GM12878 (cell line): ENCODE data around the gene KRTAP10-5. TPM values are rescaled to one million over a fixed set of nuclear protein-coding genes. Genes with fewer than 3 reads are reported as not detected.

ENCODE experiments used
- ATAC-seq: fragments of 200-7000 bp; cut with Tn5 transposase; 3 replicates; pipeline ENCODE4 v1.9.1; 2020; ENCODE audit warnings: mild to moderate bottlenecking, moderate library complexity
- BruUV-seq: library from RNA; stranded (reverse); fragments of 400-500 nt; replicated peaks from 2 replicates; lab custom pipeline; 2021; lab: Mats Ljungman, UMichigan
- CTCF ChIA-PET: fragments of 300-600 bp; sonication (Branson Sonifier 250); formaldehyde crosslinking; extraction: SDS; loops from one replicate; lab custom pipeline; 2021; ENCODE audit warnings: inconsistent platforms; lab: Yijun Ruan, JAX
- POLR2A ChIA-PET: fragments of 350-600 bp; formaldehyde crosslinking; extraction: SDS; loops from one replicate; lab custom pipeline; 2021; ENCODE audit warnings: inconsistent platforms; lab: Charles Lee
- RAD21 ChIA-PET: fragments of 300-600 bp; sonication (Branson Sonifier 250); formaldehyde crosslinking; loops from one replicate; lab custom pipeline; 2023; ENCODE audit warnings: antibody characterized with exemption; ENCODE audit not compliant: unreplicated experiment; lab: Charles Lee
- SMC1A ChIA-PET: fragments of 300-600 bp; sonication (Branson Sonifier 250); formaldehyde crosslinking; loops from one replicate; lab custom pipeline; 2023; ENCODE audit not compliant: unreplicated experiment, uncharacterized antibody; lab: Charles Lee
- DNase-seq: peaks from one replicate; pipeline ENCODE4 v3.0.0-alpha.2; 2011; ENCODE audit warnings: low read depth, low spot score
- FAIRE-seq: peaks from 3 replicates; lab custom pipeline; 2011; peaks lifted over from hg19 to GRCh38; lab: Jason Lieb, UNC
- H2AFZ ChIP-seq: 2 replicates; pipeline ENCODE4 v1.6.0; 2011; ENCODE audit warnings: low read depth, low read length, control low read depth; ENCODE audit not compliant: control insufficient read depth
- H3K27ac ChIP-seq: 2 replicates; pipeline ENCODE4 v1.5.1; 2011; ENCODE audit warnings: control low read depth; ENCODE audit not compliant: control insufficient read depth, insufficient read depth
- H3K27me3 ChIP-seq, 2 experiments: replicated peaks in 1 of 2; 2 replicates each; pipeline versions ENCODE4 v1.6.0 to v1.6.1; 2011; ENCODE audit warnings: low read length in 1 of 2; ENCODE audit not compliant: control insufficient read depth in 2 of 2, insufficient read depth in 2 of 2
- H3K36me3 ChIP-seq, 2 experiments: 2 replicates each; pipeline ENCODE4 v1.5.1; 2011; ENCODE audit warnings: low read length in 1 of 2; ENCODE audit not compliant: control insufficient read depth in 2 of 2, insufficient read depth in 2 of 2
- H3K4me1 ChIP-seq: 2 replicates; pipeline ENCODE4 v1.6.1; 2011; ENCODE audit warnings: mild to moderate bottlenecking, low read length, moderate library complexity, mixed read lengths; ENCODE audit not compliant: control insufficient read depth, insufficient read depth
- H3K4me2 ChIP-seq: 2 replicates; pipeline ENCODE4 v1.6.0; 2011; ENCODE audit warnings: control low read depth; ENCODE audit not compliant: control insufficient read depth, insufficient read depth
- H3K4me3 ChIP-seq: fragments of 200-600 bp; sonication (generic); 2 replicates; pipeline ENCODE4 v1.5.1; 2016
- H3K79me2 ChIP-seq: 2 replicates; pipeline ENCODE4 v1.6.0; 2011; ENCODE audit warnings: low read length; ENCODE audit not compliant: control insufficient read depth, insufficient read depth
- H3K9ac ChIP-seq: 2 replicates; pipeline ENCODE4 v1.8.0; 2011; ENCODE audit warnings: low read length, control low read depth, mixed read lengths; ENCODE audit not compliant: control insufficient read depth, insufficient read depth
- H3K9me3 ChIP-seq: replicated peaks from 3 replicates; pipeline ENCODE4 v1.5.1; 2011; ENCODE audit warnings: mild to moderate bottlenecking, low read length; ENCODE audit not compliant: control insufficient read depth, insufficient read depth
- H4K20me1 ChIP-seq: 2 replicates; pipeline ENCODE4 v1.6.0; 2011; ENCODE audit not compliant: control insufficient read depth, insufficient read depth
- ATF7 ChIP-seq: fragments of 450-650 bp; IDR thresholded peaks from 2 replicates; pipeline ENCODE4 v1.6.1; 2016; ENCODE audit warnings: low read depth, mild to moderate bottlenecking
- BHLHE40 ChIP-seq, 2 experiments: fragments of 450-650 bp in 1 of 2; IDR thresholded peaks; 2 replicates each; pipeline ENCODE4 v1.6.1; 2011 to 2017; ENCODE audit warnings: low read depth in 2 of 2, borderline replicate concordance in 1 of 2, improper control_type of control experiment in 1 of 2, low read length in 1 of 2, mild to moderate bottlenecking in 1 of 2
- CHD2 ChIP-seq: IDR thresholded peaks from 2 replicates; pipeline ENCODE4 v1.6.1; 2011; ENCODE audit warnings: low read depth, low read length, improper control_type of control experiment, borderline replicate concordance
- GATAD2B ChIP-seq: fragments of 450-650 bp; conservative IDR thresholded peaks from 2 replicates; pipeline ENCODE4 v1.6.1; 2017; ENCODE audit warnings: low read depth, mild to moderate bottlenecking, moderate library complexity
- HCFC1 ChIP-seq: fragments of 150-350 bp; IDR thresholded peaks from 2 replicates; pipeline ENCODE4 v1.6.1; 2014; ENCODE audit warnings: low read length
- KDM1A ChIP-seq: fragments of 200-600 bp; sonication (generic); IDR thresholded peaks from 2 replicates; pipeline ENCODE4 v1.6.1; 2016; ENCODE audit warnings: borderline replicate concordance
- MTA3 ChIP-seq: IDR thresholded peaks from 2 replicates; pipeline ENCODE4 v1.6.1; 2012; ENCODE audit warnings: low read length, inconsistent platforms, borderline replicate concordance
- NBN ChIP-seq: fragments of 450-650 bp; IDR thresholded peaks from 2 replicates; pipeline ENCODE4 v1.6.1; 2016
- NR2C1 ChIP-seq: fragments of 450-650 bp; IDR thresholded peaks from 2 replicates; pipeline ENCODE4 v1.6.1; 2017; ENCODE audit warnings: antibody characterized with exemption, mild to moderate bottlenecking, moderate library complexity
- NR2C2 ChIP-seq: IDR thresholded peaks from 2 replicates; pipeline ENCODE4 v1.6.1; 2011; ENCODE audit warnings: borderline replicate concordance, low read depth; ENCODE audit not compliant: control insufficient read depth, insufficient read length
- RUNX3 ChIP-seq: IDR thresholded peaks from 2 replicates; pipeline ENCODE4 v1.6.1; 2012; ENCODE audit warnings: low read length, inconsistent platforms
- SIN3A ChIP-seq: IDR thresholded peaks from 2 replicates; pipeline ENCODE4 v1.6.1; 2012; ENCODE audit warnings: low read depth, low read length, improper control_type of control experiment
- SMAD1 ChIP-seq: fragments of 450-650 bp; IDR thresholded peaks from 2 replicates; pipeline ENCODE4 v1.6.1; 2018; ENCODE audit warnings: mild to moderate bottlenecking, low read depth; ENCODE audit not compliant: partially characterized antibody
- SPI1 ChIP-seq: IDR thresholded peaks from 2 replicates; pipeline ENCODE4 v1.6.1; 2011; ENCODE audit warnings: low read depth, mild to moderate bottlenecking, low read length, moderate library complexity, borderline replicate concordance; ENCODE audit not compliant: insufficient read depth
- TAF1 ChIP-seq: IDR thresholded peaks from 2 replicates; pipeline ENCODE4 v1.6.1; 2011; ENCODE audit warnings: mild to moderate bottlenecking, low read depth, low read length, borderline replicate concordance
- ZBED1 ChIP-seq: IDR thresholded peaks from 2 replicates; pipeline ENCODE4 v1.6.1; 2016; ENCODE audit warnings: borderline replicate concordance
- ZNF622 ChIP-seq: fragments of 450-650 bp; IDR thresholded peaks from 2 replicates; pipeline ENCODE4 v1.6.1; 2017; ENCODE audit warnings: mild to moderate bottlenecking, inconsistent platforms
- WGBS: methylation state at CpG from one replicate; pipeline ENCODE4 v1.1.6; 2016; ENCODE audit warnings: low lambda C conversion rate; ENCODE audit not compliant: insufficient replicate concordance, insufficient coverage; ENCODE audit errors: missing lambda C conversion rate; 5-methylcytosine and 5-hydroxymethylcytosine counted together
- in situ Hi-C: fragments of 300-500 bp; cut with MboI; formaldehyde crosslinking; loops from 9 replicates; pipeline ENCODE4 v1.14.3; 2018; ENCODE audit warnings: mixed read lengths
- intact Hi-C: fragments of 100-400 bp; cut with micrococcal nuclease; formaldehyde crosslinking; loops from one replicate; pipeline ENCODE4 v1.14.2; 2022; ENCODE audit not compliant: unreplicated experiment
- polyA plus RNA-seq, 11 experiments: library from polyadenylated mRNA; depleted of rRNA in 4 of 11; unstranded in 6 of 11; stranded (reverse) in 5 of 11; fragments of >200 nt; fragmentation: Nextera tagmentation in 4 of 11; fragmentation: Illumina TruSeq in 1 of 11; extraction: Ambion mirVana in 4 of 11; extraction: Trizol in 1 of 11; gene quantifications; 1 replicate in 1 of 11; 2 replicates in 10 of 11; pipeline versions ENCODE4 v1.2.1 to v1.2.3, GENCODE V29; 2011 to 2016; ENCODE audit warnings: inconsistent platforms in 2 of 11, missing spikeins in 2 of 11, low read depth in 1 of 11
- total RNA-seq, 4 experiments: library from RNA; depleted of rRNA in 3 of 4; stranded (reverse); fragments of >200 nt in 3 of 4; fragmentation: Illumina TruSeq in 1 of 4; extraction: Trizol in 1 of 4; gene quantifications; 2 replicates each; pipeline versions ENCODE4 v1.2.1 to v1.2.3, GENCODE V29; 2013 to 2021
- TF ChIP-seq, protein P1 (sequence below): fragments of 450-650 bp; formaldehyde crosslinking; IDR thresholded peaks from 2 replicates; pipeline ENCODE4 v1.4.0; 2022; ENCODE audit warnings: mild to moderate bottlenecking, moderate library complexity
- TF ChIP-seq, protein P2 (sequence below): fragments of 450-650 bp; formaldehyde crosslinking; IDR thresholded peaks from 2 replicates; pipeline ENCODE4 v1.4.0; 2020; ENCODE audit warnings: mild to moderate bottlenecking, moderate library complexity

Gene KRTAP10-5
- total and polyA plus RNA-seq, 10 of the 15 experiments (the other 5 are each of a cell fraction or from before 2014, with no cell fraction given): not detected

DNA sequence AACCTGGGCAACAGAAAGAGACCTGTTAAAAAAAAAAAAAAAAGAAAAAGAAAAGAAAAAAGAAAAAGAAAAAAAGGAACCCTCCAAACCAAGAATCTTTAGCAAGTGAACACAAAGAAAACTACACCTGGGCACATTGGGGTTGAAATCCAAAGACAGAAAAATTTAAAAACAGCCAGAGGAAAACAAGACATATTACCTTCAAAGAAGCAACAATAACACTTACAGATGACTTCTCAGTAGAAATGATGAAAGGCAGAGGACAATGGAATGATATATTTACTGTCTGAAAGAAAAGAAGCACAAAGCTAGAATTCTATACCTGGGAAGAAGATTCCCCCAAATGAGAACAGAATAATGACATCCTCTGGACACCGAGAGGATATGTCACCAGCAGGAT is 37.7 kb downstream of the KRTAP10-5 start:
- in situ Hi-C loops: no loop called here
- SMC1A ChIA-PET: no interaction called here

More for the DNA sequence above, 37.7 kb downstream of the KRTAP10-5 start:
- BruUV-seq: no TSS peak
- no peaks in the 10 kb centered on the region for H4K20me1 ChIP-seq
- CTCF ChIA-PET: no interaction called here
- RAD21 ChIA-PET: no interaction called here
- no peaks in the 10 kb centered on the region for H3K79me2 ChIP-seq
- no peaks in the 10 kb centered on the region for H3K36me3 ChIP-seq
- TF ChIP-seq NR2C1 (no peak), ZNF622 (no peak), ZBED1 (no peak), SIN3A (no peak), ATF7 (no peak), RUNX3 (no peak), GATAD2B (no peak), KDM1A (no peak), TAF1 (no peak), MTA3 (no peak), BHLHE40 (IDR thresholded peaks at IDR 0.05; ENCODE audit: borderline replicate concordance in 1 of 2, low read depth in 2 of 2, low read length in 1 of 2) (no peak), HCFC1 (no peak), SPI1 (no peak), NBN (no peak), NR2C2 (no peak), CHD2 (no peak), SMAD1 (no peak)
- TF ChIP-seq, protein P1, sequence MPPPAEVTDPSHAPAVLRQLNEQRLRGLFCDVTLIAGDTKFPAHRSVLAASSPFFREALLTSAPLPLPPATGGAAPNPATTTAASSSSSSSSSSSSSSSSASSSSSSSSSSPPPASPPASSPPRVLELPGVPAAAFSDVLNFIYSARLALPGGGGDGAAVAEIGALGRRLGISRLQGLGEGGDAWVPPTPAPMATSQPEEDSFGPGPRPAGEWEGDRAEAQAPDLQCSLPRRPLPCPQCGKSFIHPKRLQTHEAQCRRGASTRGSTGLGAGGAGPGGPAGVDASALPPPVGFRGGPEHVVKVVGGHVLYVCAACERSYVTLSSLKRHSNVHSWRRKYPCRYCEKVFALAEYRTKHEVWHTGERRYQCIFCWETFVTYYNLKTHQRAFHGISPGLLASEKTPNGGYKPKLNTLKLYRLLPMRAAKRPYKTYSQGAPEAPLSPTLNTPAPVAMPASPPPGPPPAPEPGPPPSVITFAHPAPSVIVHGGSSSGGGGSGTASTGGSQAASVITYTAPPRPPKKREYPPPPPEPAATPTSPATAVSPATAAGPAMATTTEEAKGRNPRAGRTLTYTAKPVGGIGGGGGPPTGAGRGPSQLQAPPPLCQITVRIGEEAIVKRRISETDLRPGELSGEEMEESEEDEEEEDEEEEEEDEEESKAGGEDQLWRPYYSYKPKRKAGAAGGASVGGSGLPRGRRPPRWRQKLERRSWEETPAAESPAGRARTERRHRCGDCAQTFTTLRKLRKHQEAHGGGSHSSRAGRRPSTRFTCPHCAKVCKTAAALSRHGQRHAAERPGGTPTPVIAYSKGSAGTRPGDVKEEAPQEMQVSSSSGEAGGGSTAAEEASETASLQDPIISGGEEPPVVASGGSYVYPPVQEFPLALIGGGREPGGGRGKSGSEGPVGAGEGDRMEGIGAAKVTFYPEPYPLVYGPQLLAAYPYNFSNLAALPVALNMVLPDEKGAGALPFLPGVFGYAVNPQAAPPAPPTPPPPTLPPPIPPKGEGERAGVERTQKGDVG: no peak
- TF ChIP-seq, protein P2, sequence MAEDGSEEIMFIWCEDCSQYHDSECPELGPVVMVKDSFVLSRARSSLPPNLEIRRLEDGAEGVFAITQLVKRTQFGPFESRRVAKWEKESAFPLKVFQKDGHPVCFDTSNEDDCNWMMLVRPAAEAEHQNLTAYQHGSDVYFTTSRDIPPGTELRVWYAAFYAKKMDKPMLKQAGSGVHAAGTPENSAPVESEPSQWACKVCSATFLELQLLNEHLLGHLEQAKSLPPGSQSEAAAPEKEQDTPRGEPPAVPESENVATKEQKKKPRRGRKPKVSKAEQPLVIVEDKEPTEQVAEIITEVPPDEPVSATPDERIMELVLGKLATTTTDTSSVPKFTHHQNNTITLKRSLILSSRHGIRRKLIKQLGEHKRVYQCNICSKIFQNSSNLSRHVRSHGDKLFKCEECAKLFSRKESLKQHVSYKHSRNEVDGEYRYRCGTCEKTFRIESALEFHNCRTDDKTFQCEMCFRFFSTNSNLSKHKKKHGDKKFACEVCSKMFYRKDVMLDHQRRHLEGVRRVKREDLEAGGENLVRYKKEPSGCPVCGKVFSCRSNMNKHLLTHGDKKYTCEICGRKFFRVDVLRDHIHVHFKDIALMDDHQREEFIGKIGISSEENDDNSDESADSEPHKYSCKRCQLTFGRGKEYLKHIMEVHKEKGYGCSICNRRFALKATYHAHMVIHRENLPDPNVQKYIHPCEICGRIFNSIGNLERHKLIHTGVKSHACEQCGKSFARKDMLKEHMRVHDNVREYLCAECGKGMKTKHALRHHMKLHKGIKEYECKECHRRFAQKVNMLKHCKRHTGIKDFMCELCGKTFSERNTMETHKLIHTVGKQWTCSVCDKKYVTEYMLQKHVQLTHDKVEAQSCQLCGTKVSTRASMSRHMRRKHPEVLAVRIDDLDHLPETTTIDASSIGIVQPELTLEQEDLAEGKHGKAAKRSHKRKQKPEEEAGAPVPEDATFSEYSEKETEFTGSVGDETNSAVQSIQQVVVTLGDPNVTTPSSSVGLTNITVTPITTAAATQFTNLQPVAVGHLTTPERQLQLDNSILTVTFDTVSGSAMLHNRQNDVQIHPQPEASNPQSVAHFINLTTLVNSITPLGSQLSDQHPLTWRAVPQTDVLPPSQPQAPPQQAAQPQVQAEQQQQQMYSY (CRISPR knock-in tag): no peak
- H3K27me3 ChIP-seq: no peaks in the 10 kb centered on the region
- no peaks in the 10 kb centered on the region for H3K4me1 ChIP-seq
- ATAC-seq (no peak), FAIRE-seq (no peak), DNase-seq (no peak)
- intact Hi-C loops: no loop called here
- H2AFZ ChIP-seq: no peak overlapping the region
- no peak overlapping the region for H3K4me3 ChIP-seq
- POLR2A ChIA-PET: no interaction called here
- H3K4me2 ChIP-seq: no peak overlapping the region
- H3K27ac ChIP-seq: no peak overlapping the region
- no peaks in the 10 kb centered on the region; the same call in 2 of the 3 replicates for H3K9me3 ChIP-seq
- no peak overlapping the region for H3K9ac ChIP-seq
- 0% methylated on average over 1 of the region's 1 CpG for WGBS
